HG02588 (cell line): ENCODE results near the gene TSPAN6.
A peak's percentile ranks its signal among the peaks of the same experiment; 100 is the strongest.

Experiments used
- ATAC-seq: cut with Tn5 transposase; IDR thresholded peaks from one replicate; pipeline ENCODE4 v1.9.1; 2021; ENCODE audit warnings: mild to moderate bottlenecking, moderate library complexity; ENCODE audit not compliant: unreplicated experiment

Gene TSPAN6

DNA sequence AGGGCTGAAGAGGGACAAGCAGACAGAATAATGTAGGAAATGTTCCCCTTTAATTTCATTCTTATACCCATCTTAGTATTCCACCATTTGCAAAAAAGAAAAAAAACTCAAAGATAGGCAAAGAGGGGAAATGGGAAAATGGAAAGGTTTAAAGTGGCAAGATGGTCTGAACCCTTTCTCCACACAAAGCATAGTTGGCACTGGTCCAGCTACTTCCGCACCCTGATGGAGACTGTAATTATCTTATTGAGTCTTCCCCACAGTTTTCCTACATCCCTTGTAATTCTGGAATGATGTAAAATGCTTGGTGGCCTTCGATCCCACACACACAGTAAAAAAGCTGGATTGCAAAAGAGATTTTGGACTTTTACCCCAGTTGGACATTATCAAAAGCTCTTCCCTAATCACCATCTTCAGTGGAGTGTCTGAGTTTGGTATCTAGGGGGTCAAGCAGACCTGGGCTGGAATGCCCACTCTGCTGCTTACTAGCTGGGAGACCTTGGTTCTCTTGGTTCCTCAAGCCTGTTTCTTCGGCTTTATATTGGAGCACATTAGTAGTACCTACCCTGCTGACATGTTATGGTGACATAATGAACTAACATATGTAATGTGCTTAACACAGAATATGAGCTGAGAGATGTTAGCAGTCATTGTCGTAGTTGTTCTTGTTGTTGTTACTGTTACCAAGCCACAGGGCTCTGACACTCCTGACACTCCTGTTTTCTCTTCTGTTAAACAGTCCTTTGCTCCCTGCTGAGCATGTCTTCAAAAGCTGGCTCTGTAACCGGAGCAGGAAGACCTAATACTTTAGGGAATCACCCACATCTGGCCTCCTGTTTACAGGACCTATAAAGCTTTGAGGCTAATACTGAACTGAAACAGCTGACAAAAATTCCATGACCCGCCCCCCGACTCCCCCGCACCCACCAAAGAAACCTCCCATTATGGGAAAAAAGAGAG lies 12.1 kb upstream of the TSPAN6 start:
- no peak for ATAC-seq

DNA sequence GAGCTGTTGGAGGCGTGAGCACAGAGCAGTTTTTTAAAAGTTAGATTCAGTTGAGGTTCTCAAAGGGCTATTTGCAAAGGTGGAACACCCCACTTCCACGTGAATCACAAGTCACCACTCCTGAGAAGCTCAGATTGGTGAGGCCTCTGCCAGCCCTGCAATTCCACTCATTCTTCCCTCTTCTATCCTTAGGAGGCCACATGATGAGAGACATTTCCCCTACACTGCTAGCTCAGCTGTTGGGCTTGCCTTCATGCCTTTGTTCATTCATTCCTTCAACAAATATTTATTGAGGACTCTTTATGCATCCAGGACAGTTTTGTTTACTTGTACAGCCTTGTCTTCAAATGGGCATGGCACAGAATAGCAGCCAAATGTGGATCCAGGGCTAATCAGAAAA lies 11.1 kb upstream of the TSPAN6 start:
- ATAC-seq = no peak

DNA sequence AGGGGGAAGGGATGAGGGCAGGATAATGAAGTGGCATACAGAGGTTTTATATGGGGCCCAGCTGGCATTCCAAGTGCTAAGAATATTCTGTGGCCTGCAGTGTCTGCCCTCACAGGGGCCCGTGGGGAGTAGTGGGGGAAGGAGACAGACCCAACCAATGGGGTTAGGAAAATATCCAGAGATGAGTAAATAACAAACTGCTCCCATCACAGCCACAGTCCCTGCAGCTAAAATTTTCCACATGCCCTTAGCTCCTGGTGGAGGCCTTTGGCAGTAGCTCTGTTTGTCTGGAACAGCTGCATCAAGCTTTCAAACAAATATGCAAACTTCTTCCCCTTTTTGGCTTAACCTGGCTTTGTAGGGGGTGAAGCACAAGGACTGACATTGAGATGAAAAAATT lies 10.5 kb upstream of the TSPAN6 start:
- no peak for ATAC-seq

DNA sequence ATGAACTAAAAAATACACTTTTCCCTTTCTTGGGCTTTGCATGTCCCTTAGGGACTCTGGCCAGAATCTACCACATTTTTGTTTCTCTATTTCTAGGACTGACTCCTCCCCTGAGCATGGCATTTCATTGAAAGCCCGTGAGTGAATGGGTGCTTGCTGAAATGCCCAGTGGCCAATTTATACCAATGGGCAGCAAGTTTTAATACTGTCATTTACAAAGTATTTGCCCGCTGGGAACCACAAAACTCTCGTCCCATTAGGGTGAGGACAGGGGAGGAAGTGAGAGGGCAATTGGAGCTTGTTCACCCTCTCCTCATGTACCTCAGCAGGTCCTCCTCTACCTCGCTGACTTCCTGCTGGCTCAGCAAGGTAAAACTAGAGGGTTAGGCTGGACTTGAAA lies 8.5 kb upstream of the TSPAN6 start:
- ATAC-seq = no peak

DNA sequence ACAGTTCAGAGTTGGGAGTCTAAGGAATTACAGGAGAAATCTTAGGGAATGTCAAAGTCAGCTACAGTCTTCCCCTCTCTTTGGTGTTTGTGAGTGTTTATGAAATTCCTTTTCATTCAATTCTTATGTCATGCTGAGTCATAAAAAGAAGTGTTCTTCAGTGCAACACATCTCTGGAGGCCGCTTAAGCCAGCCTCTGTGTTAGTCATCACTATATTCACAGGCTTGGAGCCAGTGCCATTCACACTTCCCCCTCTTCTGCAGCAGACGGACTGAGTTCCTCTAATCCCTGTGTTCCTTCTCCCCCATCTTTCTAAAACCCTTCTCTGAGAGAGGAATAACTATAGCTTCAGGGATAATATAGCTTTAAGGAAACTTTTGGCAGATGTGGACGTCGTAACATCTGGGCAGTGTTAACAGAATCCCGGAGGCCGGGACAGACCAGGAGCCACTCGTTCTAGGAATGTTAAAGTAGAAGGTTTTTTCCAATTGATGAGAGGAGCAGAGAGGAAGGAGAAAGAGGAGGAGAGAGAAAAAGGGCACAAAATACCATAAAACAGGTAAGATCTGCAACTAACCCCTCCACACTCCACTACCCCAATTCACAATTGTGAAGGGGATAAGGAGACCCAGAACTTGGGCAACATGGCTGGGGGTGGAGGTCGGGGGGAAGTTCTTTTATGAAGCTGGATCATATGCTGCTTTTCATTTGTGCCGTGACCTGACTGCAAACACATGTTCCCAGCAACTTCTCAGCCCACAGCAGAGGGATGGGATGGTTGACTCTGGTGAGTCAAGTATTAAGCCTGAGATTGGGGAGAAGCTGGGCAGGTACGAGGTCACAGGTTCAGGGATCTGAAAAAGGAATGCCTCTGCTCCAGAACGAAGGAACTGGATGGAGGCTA lies 7.6 kb upstream of the TSPAN6 start, which contains the start of gene SRPX2:
Gene SRPX2 (plus strand): TSS at position 244 of the 905 bp plus-strand sequence. CDS start 2,124 bp downstream, outside the sequence.
- ATAC-seq = no peak

DNA sequence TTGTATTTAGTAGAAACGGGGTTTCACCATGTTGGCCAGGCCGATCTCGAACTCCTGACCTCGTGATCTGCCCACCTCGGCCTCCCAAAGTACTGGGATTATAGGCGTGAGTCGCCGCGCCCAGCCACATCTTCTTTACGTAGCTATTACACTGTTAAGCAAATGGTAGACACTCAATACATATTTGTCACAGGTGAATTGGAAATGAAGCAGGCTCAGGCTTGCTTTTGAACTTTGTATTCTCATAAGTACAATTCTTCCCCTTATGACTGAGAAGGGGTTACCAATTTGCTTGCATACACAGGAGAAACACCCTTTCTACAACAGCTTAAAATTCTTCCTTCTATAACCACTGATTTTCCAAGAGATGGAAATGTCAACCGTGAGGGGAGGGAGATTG lies 6.6 kb upstream of the TSPAN6 start:
- no peak for ATAC-seq

DNA sequence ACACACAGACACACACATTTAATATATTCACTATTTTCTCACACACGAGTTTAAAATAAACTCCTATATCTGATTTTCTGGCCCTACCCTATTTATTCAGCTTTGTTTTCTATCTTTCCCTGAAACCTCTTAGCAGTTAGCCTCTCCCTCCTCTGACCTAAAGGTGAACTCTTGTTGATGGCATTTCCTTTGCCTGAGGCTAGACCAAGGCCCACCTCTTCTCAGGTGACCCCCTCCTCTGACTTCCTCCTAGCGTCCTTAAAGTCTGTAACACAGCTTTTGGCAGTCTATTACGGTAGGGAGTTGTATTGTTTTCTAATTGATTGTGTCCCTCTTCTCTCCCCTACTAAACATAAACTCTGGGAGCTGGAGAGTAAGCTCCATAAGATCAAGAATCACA lies 5.7 kb upstream of the TSPAN6 start:
- no peak for ATAC-seq

DNA sequence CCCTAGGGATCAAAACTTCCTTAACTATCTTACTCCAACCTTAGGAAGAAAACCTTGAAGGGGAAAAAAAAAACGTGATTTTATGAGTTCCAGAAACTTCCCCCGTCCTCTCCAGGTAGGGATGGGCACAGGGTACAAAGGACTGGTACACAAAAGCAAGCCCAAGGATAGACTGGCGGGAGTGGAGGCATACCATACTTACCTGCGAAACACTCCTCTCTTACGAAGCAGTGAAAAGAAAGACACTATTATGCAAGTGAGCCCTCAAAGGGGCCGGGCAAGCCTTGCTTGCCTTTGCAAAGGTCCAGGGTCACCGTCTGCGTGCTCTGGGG lies 651 bp downstream of the TSPAN6 start:
- no peak for ATAC-seq

DNA sequence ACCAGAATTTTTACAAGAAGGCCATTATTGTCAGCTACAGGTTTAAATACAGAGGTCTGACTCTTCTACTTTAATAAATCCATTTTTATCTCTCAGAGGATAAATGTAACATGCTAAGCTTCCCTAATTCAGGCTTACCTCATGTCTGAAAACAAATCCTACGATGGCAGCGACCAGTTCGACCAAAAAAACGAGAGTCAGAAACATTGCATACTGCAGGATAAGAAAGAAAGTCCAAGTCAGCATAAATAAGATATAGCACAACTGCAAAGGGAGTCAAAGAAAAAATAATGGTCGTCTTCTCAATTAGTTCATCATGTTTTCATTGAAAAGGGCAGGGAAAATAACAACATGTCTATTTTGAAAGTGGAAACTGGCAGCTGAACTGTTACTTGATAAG lies 1.6 kb downstream of the TSPAN6 start:
- no peak for ATAC-seq

DNA sequence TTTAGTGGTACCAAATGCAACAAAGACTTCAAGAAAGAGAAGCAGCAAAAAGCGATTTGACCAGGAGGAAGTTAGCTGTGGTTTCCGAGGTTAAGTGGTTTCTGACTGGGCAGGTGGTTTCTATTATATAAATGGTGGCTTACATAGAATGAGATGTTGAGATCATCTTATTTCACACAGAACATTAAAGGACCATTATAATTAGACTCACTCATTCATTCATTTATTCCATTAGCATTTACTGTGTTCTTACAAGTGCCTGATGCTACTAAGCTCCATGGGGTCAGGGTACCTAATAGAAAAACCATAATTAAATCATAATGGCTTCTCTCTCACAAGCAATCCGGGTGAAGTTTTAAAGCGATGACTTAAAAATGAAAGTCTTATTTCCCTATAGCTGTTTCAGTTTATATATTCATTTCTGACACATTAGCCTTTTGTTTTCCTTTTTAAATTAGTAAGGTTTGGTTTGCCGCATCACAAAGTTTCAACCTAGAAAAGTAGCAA lies 10.6 kb downstream of the TSPAN6 start:
- ATAC-seq = peak; percentile 98

DNA sequence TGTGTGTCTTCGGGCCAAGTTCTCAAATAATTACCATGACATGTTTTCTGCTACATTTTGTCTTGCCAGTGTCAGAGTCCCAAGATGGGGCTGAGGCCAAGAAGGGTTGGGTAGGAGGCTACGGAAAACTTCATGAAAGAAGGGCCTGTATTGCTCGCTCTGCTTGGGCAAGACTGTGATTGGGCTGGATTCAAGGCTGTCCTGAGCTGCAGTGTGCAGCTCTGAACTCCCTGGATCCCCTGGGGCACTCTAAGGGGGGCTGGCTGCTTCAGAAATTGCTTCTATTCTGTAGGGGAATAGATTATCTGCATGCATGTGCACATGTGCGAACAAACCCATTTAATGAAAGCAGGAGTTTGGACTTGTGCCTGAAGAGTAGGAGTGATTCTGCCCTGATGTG lies 13.6 kb downstream of the TSPAN6 start:
- ATAC-seq = no peak

DNA sequence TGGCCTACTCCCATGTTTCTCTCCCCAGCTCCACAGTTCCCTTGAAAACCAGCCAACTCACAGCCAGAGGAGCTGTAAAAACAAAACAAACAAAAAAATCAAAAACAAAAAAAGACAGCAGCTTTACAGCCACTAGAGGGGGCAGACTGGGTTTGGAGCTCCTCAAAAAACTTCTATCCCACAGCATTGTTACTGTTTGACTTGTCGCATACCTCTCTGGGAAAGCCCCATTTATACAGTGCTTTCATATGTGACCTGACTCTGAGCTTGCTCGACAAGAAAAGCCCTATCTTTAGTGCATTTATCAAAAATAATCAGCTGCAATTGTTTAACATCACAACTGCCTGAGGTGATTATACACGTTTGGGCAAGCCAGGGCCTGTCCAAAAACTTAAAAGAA lies 21.6 kb downstream of the TSPAN6 start:
- ATAC-seq = peak; percentile 99

DNA sequence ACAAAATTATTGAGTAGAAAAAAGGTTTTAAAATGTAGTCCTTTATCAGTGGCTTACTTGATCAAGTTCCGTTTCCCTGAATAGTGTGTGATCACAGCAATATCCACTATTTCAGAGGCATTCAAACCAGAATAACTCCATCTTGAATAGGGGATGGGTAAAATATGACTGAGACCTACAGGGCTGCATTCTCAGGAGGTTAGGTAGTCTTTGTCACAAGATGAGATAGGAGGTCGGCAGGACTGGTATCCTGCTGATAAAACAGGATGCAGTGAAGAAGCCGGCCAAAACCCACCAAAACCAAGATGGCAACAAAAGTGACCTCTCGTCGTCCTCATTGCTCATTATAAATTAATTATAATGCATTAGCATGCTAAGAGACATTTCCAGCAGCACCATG lies 24.7 kb downstream of the TSPAN6 start:
- no peak for ATAC-seq

DNA sequence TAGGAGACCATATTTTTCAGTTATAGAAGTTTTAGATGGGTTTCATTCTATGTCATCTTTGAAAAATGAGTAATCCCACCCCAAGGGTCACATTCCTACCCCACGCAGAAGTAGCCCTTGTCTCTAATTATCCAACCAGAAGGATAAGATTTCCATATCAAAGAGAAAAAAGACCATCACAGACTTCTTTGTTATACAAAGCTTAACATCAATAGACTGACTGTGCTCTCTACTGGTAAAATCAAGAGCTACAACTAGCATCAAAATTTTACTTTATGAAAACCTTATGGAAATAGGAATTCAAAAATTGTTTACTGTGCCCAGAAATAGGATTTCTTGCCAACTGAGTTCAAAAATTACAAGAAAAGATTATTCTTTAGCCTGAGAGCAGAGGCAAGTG lies 27.0 kb downstream of the TSPAN6 start:
- ATAC-seq = no peak

DNA sequence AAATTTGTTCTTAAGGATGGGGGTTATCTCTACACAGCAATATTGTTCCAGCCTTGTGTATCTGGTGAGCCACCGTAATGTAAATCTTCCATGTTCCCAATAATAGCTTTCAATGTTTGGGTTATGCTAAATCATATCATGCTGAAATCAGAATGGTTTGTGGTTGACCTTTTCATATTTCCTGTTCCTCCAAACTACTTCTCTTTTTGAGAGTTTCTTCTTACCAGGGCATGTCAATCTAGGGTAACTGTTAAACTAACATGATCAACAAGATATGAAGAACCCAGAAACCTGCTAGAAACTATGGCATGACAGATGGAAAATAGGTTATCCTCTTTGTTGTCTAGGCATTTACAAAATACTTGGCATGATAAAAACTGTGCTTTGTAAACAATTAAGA lies 29.9 kb downstream of the TSPAN6 start:
- no peak for ATAC-seq

DNA sequence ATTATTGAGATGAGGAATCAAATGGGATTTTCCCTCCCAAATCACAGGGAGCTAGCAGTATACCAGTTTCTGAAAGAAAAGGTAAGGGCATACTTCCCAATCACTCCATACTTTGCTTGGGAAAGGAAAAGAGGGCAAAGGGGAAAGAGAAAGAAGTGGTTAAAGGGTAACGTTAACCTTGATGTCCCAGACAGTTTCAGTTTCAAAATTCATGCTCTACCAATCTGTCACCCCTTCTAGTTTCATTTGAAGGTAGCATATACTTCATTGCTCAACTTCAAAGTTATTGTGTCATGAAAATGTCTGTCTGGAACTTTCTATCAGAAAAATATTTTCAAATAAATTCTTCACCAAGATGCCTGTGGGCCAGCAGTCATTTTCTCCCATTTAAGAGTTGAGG lies 35.8 kb downstream of the TSPAN6 start:
- ATAC-seq = no peak

DNA sequence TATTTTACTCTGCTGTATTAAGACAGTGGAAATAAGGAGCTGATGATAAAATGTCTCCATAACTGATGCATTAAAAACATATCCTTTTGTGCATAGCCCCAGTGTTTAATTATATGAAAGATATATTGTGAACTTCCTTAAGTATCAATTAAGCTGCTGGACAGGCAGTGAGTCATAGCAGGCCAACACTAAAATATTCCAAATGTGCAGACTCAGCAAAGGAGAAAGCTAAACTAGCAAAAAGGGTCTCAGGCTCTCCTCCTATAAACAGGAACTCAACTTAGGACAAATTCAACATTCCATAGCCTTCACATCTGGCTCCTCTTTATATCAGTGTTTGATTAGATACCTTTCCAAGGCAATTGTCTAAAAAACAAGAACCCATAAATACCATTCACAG lies 36.3 kb downstream of the TSPAN6 start:
- no peak for ATAC-seq

DNA sequence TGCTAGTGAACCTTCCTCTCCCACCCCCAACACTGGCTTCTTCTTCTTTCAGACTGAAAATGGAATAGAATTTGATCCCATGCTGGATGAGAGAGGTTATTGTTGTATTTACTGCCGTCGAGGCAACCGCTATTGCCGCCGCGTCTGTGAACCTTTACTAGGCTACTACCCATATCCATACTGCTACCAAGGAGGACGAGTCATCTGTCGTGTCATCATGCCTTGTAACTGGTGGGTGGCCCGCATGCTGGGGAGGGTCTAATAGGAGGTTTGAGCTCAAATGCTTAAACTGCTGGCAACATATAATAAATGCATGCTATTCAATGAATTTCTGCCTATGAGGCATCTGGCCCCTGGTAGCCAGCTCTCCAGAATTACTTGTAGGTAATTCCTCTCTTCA lies 37.1 kb downstream of the TSPAN6 start:
- ATAC-seq = no peak

DNA sequence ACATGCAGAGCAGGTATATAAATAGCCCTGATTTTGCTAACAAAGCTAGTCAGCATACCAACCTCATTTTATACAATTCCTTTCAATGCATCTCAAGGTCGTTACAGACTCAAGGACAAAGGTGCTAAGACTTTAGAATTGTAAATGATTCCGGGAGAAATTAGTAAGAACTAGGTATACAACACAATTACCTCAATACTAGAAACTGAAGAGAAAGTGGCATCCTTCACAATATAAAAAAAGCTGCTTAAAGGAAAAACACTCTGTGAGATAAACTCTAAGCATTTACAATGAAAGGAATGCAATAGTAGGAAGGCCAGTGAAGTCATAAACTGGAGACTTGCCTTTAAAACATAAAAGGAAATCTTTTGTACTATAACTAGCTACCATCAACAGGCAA lies 40.0 kb downstream of the TSPAN6 start:
- ATAC-seq = no peak

DNA sequence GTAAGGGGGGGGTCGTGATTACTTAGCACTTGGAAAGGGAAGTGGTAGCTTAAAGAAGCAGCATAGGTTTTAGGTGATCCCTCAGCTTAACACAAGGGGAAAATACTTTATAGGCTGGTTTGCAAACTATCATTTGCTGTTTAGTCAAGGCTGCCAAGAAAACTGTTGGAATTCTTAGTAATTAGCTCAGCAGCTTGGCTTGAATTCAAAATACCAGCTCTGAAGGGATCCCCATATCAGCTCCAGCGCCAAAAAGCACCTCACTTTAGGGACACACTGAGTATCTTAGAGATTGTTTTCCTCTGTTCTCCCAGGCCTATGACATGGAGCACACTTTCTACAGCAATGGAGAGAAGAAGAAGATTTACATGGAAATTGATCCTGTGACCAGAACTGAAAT lies 43.0 kb downstream of the TSPAN6 start:
- no peak for ATAC-seq

DNA sequence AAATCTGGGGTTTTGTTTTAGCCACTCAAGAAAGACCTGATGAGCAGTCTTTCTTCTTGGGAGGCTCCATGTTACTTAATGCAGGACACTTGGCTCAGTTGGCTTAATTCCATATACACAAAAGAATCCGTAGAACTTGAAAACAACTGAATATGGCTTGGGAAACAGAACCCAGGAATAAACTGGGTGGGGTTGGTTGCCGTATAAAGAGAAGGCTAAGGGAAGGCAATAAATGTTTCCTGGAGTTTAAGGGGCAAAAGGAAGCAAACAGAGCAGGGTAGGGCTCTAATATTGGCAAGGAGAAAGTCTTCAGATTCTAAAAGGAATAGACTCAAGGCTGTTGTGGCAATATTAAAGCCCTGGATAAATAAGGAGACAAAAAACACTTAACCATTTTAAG lies 43.5 kb downstream of the TSPAN6 start:
- no peak for ATAC-seq
